Measurements from ENCODE around the gene HEBP1.

- TF ChIP-seq EP300 (IDR thresholded peaks at IDR 0.05): no peak
- no peak for TF ChIP-seq CTCF (IDR thresholded peaks at IDR 0.05)
- TF ChIP-seq POLR2AphosphoS5 (IDR thresholded peaks at IDR 0.05): no peak
Measured at GRCh38 chr12:12939888-12940287, 60.2 kb downstream of the HEBP1 start.

All from sigmoid colon (tissue), 4 donors.